DND-41 (cell line): ENCODE measurements around the gene ELL.

Experiments used
- EZH2 ChIP-seq: IDR thresholded peaks from 3 replicates; pipeline ENCODE4 v1.6.1; 2012; ENCODE audit warnings: borderline replicate concordance, low read depth, mild to moderate bottlenecking, moderate library complexity, low read length, inconsistent platforms; ENCODE audit not compliant: severe bottlenecking
- TF ChIP-seq, protein P1 (sequence below): IDR thresholded peaks from 2 replicates; pipeline ENCODE4 v1.5.1; 2012; ENCODE audit warnings: borderline replicate concordance, low read length, moderate library complexity, mild to moderate bottlenecking; ENCODE audit not compliant: poor library complexity, severe bottlenecking; ENCODE audit errors: extremely low read depth

DNA sequence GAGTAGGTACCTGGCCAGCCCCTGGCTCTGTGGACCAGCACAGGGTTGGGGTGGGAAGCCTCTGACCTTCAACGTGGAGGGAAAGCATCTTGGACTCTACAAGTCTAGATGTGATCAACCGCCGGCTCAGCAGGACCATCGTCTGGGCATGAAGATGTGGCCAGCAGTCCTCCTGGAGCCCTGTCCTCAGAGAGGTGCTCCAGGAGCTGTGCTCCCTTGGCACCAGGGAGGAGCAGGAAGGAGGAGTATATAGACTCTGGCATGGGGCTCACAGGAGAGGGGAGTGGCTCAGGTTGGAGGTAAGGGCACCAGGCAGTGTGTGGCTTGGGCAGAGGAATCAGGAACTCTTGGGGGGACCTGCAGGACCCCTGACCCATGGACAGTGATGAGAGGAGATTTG lies 65.6 kb downstream of the ELL start:
- no peak for TF ChIP-seq EZH2
- TF ChIP-seq, protein P1, sequence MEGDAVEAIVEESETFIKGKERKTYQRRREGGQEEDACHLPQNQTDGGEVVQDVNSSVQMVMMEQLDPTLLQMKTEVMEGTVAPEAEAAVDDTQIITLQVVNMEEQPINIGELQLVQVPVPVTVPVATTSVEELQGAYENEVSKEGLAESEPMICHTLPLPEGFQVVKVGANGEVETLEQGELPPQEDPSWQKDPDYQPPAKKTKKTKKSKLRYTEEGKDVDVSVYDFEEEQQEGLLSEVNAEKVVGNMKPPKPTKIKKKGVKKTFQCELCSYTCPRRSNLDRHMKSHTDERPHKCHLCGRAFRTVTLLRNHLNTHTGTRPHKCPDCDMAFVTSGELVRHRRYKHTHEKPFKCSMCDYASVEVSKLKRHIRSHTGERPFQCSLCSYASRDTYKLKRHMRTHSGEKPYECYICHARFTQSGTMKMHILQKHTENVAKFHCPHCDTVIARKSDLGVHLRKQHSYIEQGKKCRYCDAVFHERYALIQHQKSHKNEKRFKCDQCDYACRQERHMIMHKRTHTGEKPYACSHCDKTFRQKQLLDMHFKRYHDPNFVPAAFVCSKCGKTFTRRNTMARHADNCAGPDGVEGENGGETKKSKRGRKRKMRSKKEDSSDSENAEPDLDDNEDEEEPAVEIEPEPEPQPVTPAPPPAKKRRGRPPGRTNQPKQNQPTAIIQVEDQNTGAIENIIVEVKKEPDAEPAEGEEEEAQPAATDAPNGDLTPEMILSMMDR: no peak
